A549 (cell line): ENCODE measurements around the gene SSC5D.

Experiments
- CBX2 ChIP-seq: fragments of 200-600 bp; sonication (generic); IDR thresholded peaks from 2 replicates; pipeline ENCODE4 v1.6.1; 2016; ENCODE audit warnings: low read depth, mild to moderate bottlenecking, borderline replicate concordance
- CEBPB ChIP-seq, 2 experiments: fragments of >200 bp in 1 of 2; sonication (Bioruptor Twin) in 1 of 2; formaldehyde crosslinking in 1 of 2; IDR thresholded peaks; 2 replicates each; pipeline ENCODE4 v1.6.1; 2012 to 2016
- EHF ChIP-seq: fragments of 250-450 bp; sonication (Bioruptor Pico); IDR thresholded peaks from 2 replicates; pipeline ENCODE4 v1.5.0; 2020; ENCODE audit warnings: mild to moderate bottlenecking
- EP300 ChIP-seq, 2 experiments: fragments of >200 bp; sonication (Bioruptor Twin); formaldehyde crosslinking; IDR thresholded peaks; 2 replicates in 1 of 2; 3 replicates in 1 of 2; pipeline ENCODE4 v1.6.1; 2016 to 2017
- ESRRA ChIP-seq: fragments of 150-350 bp; IDR thresholded peaks from 2 replicates; pipeline ENCODE4 v1.6.1; 2014; ENCODE audit warnings: mild to moderate bottlenecking, low read length, borderline replicate concordance
- HOXA7 ChIP-seq: fragments of 250-450 bp; sonication (Bioruptor Pico); IDR thresholded peaks from 2 replicates; pipeline ENCODE4 v1.5.0; 2020; ENCODE audit warnings: mild to moderate bottlenecking, moderate library complexity
- POLR2A ChIP-seq: IDR thresholded peaks from 2 replicates; pipeline ENCODE4 v1.6.1; 2012; ENCODE audit warnings: mild to moderate bottlenecking, low read length
- POLR2AphosphoS2 ChIP-seq: conservative IDR thresholded peaks from 2 replicates; pipeline ENCODE4 v1.6.1; 2012; ENCODE audit warnings: low read length, improper control_type of control experiment, inconsistent platforms
- RAD21 ChIP-seq, 2 experiments: fragments of >200 bp in 1 of 2; sonication (Bioruptor Twin) in 1 of 2; formaldehyde crosslinking in 1 of 2; IDR thresholded peaks in 1 of 2; conservative IDR thresholded peaks in 1 of 2; 2 replicates in 1 of 2; 3 replicates in 1 of 2; pipeline ENCODE4 v1.6.1; 2012 to 2018; ENCODE audit warnings: inconsistent platforms in 1 of 2
- RCOR1 ChIP-seq: fragments of 150-350 bp; IDR thresholded peaks from 2 replicates; pipeline ENCODE4 v1.6.1; 2014; ENCODE audit warnings: antibody characterized with exemption, low read length, low read depth
- TF ChIP-seq, protein P1 (sequence below): fragments of >200 bp; sonication (Bioruptor Twin); formaldehyde crosslinking; IDR thresholded peaks from 3 replicates; pipeline ENCODE4 v1.5.1; 2016
- TF ChIP-seq, protein P2 (sequence below): IDR thresholded peaks from 2 replicates; pipeline ENCODE4 v1.6.1; 2012; ENCODE audit warnings: low read depth, borderline replicate concordance
- TF ChIP-seq, protein P3 (sequence below): fragments of 450-650 bp; IDR thresholded peaks from 2 replicates; pipeline ENCODE4 v1.6.1; 2014; ENCODE audit warnings: antibody characterized with exemption
- TF ChIP-seq, protein P4 (sequence below): IDR thresholded peaks from 2 replicates; pipeline ENCODE4 v1.6.1; 2012

DNA sequence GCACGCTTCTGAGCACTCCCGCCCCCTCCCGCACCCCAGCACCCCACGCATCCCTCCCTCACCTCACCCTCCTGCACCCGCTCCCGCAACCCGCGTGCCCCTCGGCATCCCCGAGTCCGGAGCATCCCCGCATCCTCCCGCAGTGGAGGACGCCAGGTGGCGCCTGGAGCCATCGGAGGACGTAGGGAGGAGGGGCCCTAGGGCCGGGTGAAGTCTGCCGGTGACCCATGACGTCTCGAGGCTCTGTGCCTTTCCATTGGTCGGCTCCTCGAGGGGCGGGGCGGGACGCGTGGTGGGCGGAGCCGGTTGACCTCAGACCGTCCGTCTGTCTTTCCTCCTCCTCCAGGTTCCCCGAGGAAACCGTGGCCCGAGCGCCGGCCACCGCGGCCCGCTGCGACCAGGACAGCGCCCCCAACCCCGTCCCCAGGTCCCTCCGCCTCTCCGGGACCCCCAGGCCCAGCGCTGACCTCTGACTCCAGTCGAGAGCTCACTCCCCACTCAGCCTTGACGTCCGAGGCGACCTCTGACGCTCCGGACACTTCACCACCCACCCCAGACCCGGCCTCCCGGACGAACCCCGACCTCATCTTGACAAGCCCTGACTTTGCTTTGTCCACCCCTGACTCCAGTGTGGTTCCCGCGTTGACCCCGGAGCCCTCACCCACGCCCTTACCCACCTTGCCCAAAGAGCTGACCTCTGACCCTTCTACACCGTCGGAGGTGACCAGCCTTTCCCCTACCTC is 28.8 kb downstream of the SSC5D start:
- TF ChIP-seq CEBPB (IDR thresholded peaks at IDR 0.05), result no peak
- TF ChIP-seq, protein P1, sequence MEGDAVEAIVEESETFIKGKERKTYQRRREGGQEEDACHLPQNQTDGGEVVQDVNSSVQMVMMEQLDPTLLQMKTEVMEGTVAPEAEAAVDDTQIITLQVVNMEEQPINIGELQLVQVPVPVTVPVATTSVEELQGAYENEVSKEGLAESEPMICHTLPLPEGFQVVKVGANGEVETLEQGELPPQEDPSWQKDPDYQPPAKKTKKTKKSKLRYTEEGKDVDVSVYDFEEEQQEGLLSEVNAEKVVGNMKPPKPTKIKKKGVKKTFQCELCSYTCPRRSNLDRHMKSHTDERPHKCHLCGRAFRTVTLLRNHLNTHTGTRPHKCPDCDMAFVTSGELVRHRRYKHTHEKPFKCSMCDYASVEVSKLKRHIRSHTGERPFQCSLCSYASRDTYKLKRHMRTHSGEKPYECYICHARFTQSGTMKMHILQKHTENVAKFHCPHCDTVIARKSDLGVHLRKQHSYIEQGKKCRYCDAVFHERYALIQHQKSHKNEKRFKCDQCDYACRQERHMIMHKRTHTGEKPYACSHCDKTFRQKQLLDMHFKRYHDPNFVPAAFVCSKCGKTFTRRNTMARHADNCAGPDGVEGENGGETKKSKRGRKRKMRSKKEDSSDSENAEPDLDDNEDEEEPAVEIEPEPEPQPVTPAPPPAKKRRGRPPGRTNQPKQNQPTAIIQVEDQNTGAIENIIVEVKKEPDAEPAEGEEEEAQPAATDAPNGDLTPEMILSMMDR, result peak; percentile 97
- TF ChIP-seq, protein P2, sequence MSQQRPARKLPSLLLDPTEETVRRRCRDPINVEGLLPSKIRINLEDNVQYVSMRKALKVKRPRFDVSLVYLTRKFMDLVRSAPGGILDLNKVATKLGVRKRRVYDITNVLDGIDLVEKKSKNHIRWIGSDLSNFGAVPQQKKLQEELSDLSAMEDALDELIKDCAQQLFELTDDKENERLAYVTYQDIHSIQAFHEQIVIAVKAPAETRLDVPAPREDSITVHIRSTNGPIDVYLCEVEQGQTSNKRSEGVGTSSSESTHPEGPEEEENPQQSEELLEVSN, result no peak
- no peak for TF ChIP-seq EP300 (IDR thresholded peaks at IDR 0.05)
- TF ChIP-seq EHF (CRISPR knock-in tag), result peak; percentile 28; the same call in 1 of the 2 replicates
- peak; percentile 100 for TF ChIP-seq RAD21 (conservative IDR thresholded peaks at IDR 0.05 in 1 of 2, IDR thresholded peaks at IDR 0.05 in 1 of 2)
- no peak for TF ChIP-seq RCOR1
- TF ChIP-seq, protein P3, sequence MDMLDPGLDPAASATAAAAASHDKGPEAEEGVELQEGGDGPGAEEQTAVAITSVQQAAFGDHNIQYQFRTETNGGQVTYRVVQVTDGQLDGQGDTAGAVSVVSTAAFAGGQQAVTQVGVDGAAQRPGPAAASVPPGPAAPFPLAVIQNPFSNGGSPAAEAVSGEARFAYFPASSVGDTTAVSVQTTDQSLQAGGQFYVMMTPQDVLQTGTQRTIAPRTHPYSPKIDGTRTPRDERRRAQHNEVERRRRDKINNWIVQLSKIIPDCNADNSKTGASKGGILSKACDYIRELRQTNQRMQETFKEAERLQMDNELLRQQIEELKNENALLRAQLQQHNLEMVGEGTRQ, result no peak
- no peak for TF ChIP-seq HOXA7 (CRISPR knock-in tag)
- TF ChIP-seq POLR2A, result peak; percentile 27; the same call in 1 of the 2 replicates
- TF ChIP-seq CBX2, result no peak
- no peak for TF ChIP-seq POLR2AphosphoS2
- TF ChIP-seq, protein P4, sequence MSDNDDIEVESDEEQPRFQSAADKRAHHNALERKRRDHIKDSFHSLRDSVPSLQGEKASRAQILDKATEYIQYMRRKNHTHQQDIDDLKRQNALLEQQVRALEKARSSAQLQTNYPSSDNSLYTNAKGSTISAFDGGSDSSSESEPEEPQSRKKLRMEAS, result peak; percentile 70
- TF ChIP-seq ESRRA, result peak; percentile 72
